Hypothalamus (tissue), 51 donors: ENCODE measurements around the gene RAI14.

Experiments used
- DNase-seq, 51 donors: peaks; one replicate each; lab custom pipeline; 2025; lab: John Stamatoyannopoulos, UW

The RAI14 gene

DNA sequence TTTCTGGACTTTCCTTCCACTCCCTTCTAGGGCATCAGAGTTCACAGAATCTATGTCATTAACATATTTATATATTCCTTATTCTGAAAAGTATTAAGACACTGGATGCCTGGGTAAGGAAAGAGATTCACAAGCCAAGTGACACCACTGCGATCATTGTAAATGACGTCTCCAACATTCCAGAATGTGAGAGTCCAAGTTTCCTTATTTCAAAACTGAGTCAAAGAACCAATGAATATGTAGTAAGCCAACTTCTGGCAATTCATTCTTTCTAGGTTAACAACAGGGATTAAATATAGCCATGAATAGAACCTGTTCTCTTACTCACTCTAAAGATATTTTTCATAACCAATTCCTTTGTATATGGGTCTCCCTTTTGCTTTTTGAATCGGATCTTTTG is 18.1 kb downstream of the RAI14 start:
- no peak for DNase-seq

DNA sequence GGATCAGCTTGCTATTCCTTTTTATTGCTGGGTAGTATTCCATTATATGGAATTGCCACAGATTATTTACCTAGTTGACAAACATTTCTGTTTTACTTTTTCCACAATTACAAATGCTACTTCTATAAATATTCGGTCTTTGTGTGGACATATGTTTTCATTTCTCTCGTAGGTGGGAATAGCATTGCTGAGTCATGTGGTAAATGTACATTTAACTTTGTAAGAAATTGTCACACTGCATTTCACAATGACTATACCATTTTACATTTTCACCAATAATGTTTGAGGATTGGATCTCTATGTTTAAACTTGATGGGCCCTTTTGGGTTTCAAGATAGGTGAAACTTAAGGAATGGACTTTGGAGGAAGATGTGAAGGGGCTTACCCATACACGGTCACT is 19.7 kb downstream of the RAI14 start:
- no peak for DNase-seq

DNA sequence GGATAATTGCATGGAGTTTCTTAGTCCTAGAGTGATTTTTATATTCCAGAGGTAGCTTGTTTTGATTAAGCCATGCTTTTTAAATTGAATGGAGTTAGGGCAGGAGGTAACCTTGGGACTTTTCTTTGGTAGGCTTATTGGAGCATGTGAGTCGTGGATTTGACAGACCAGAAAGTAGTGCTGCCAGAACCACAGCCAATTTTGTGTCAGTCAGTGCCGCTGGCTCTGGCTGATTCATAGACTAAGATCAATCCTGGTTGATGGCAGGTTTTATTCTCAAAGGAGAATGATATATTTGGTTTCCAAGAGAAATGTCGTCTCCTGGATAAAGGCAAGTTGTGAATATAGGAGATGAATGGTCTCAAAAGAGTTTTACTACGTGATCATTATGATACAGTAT is 20.3 kb downstream of the RAI14 start:
- no peak for DNase-seq

DNA sequence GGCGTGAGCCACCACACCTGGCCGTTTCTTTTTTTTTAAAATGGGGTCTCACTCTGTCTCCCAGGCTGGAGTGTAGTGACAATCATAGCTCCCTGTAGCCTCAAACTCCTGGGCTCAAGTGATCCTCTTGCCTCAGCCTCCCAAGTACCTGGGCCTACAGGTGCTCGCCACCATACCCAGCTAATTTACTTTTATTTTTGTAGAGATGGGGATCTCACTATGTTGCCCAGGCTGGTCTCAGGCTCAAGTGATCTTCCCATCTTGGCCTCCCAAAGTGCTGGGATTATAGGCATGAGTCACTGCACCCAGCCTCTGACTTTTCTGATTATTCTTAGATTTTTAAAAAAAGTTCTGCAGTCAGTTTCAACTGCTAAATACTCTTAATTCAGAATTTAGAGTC is 21.3 kb downstream of the RAI14 start:
- DNase-seq: no peak

DNA sequence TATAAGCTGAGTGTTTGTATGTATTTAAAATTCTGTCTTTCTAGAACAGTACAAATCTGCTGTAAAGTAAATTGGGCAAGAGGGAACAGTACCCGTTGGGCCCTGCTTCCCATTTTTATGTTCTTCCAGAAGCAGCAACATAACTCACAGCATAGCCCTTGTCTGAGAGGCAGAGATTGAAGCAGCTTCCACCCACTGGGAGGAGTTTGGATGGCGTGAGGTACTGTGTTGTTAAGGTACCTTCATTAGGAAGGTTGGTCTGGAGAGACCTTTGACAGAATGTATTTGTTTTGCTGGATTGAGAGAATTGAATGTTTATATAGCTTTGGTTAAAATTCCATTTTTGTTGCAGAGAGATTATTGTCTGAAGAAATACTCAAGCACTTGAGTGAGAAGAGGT is 24.8 kb downstream of the RAI14 start:
- no peak for DNase-seq

DNA sequence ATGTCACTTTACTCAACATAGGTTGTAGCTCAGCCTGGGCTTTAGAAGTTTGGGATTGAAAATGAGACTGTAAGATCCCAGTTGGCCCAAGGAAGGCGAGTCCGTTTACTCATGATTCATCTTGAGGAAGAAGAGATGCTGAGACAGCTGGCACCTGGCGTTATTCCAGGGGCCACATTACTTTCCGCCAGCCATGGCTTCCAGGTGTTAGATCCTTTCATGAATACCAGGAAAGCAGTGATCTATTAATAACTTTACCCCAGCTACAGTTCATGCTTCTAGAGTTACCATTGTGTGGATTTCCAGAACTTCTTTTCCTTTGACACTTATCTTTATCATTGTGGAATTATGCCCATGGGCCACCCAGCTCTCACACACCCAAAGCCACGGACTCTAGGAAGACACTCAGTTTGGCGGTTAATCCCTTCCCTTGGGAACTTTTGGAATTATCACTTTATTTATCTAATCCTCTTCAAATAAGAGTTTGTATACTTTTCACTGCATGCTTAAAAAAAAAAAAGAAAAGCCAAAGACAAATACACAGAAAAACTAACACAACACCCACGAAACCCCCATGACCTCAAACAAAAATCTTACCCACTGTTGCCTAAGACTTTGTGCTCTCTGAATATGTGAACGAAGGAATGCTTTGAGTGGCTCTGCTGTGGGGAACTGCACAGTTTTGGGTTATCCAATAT is 26.9 kb downstream of the RAI14 start:
- no peak for DNase-seq

DNA sequence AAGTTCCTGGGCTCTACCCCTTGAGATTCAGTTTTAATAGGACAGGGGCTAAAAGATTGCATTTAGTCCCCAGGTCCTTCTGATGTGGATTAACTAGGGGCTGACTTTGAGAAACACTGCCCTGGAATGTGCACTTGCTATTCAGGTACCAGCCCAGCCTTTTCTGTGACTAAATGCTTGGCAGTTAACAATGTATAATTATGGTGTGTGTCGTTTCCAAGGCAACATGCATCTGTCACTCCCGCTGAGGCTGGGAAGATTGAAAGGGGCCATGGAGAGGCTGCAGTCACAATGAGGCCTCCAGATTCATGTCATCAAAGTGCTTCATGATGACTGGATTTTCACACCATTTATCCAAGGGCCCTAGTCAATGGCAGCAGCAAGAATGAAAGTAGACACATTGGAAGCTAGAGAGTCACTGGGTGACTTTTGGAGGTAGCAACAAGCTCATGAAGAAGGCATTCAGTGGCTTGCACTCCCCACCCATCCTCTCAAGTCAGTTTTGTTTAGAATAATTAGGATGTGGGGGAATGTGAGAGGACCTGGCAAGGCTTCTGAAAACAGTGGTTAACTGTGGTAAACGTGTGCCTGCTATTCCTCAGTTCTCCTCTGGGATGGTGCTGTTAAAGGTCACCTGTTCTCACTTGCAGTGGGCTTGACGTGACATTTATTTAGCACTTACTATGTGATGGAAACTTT is 28.3 kb downstream of the RAI14 start:
- peak in 8 of 51 donors; percentile 1 to 27 (median 10) for DNase-seq

DNA sequence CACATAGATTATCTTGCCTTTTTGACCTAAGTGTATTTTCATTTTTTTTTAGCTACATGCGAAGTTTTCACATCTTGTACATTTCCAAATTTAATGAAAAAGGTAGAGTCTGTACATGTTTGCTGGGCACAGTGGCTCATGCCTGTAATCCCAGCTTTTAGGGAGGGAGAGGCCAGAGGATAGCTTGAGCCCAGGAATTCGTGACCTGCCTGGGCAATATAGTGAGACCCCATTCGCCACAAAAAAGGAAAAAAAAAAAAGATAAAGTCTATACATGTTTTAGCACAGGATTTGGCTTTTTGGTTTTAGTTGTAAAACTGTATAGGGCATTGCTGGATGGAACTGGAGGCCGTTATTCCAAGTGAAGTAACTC is 28.8 kb downstream of the RAI14 start:
- DNase-seq: no peak

DNA sequence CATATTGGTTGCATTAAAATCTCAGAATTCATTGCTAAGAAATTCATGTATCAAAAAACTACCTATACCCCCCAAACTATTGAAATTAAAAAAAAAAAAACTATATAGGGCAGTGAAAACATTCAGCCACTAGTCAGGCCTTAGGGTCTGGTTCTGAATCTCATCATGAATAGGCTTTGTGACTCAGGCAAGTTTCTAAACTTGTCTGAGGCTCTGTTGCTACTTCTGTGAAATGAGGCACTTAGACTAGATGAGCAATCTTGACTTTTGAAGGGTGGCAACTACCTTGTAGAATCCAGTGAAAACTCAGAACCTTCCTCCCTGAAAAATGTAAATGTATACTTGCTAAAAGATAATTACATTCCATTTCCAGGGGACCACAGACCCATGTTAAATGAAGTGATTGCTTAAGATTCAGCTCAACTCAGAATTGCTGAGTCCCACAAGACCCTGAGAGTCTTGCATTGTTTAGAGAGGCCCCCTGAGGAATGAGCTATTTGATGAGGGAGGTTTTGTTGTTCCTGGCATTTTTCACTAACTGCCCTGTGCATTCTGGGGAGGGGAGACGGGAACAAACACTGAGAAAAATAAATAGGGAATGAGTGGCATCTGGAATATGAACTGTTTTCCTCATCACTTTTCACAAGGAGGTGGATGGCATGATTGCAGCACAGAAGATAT is 29.5 kb downstream of the RAI14 start:
- no peak for DNase-seq

DNA sequence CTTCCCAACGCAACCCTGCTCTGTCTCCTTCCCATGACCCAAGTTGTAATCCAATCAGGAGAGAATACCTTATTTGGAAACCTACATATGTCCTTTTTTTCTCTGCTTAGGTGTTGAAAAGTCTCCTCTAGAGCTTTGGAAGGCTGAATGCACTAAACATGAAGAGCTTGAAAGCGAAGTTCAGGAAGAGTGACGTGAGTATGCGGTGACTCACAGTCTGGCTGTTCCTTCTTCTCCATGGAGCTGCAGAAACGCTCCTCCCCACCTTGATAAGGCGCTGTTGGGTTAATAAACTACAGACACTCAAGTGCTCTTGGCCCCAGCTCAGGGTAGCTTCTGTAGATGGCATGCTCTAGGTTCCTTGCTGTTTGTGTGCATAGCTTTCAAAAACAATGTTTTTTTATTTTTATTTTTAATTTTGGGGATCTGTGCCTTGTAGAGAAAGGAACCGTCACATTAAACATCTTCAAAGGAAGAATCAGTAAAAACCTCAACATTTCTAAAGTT is 30.7 kb downstream of the RAI14 start:
- peak in 1 of 51 donors; percentile 25 for DNase-seq

DNA sequence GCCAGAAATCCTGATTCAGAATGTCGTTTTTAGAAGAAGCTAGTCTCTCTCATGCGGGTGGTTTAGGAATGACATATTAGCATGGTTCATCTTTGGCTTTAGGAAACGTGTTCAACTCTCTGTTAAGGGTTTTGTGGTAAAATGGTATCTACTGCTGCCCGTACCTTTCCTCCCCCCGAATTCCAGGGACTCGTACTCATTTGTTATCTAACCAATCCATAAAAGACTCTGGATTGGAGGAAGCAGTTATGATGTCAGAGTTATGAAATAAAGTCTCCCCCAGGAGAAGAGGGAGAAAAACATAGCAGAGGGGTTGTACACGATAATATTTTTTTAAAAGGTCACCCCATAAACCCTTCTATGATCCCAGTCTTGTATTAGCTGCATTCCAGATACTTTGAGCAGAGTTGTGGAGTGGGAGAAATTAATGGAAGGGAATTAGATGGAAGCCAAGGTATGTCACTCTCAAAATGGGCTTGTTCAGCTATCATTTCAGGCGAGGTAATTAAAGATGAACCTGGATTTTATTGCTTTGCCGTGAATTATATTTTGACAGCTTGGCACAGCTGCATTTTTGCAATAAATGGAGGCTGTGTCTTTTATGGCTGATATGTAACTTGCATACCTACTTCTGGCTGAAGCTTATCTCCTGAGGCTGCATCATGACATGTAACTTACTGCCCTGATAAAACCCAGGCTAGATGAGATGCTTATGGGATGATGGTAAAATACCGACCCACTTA is 31.3 kb downstream of the RAI14 start:
- no peak for DNase-seq

DNA sequence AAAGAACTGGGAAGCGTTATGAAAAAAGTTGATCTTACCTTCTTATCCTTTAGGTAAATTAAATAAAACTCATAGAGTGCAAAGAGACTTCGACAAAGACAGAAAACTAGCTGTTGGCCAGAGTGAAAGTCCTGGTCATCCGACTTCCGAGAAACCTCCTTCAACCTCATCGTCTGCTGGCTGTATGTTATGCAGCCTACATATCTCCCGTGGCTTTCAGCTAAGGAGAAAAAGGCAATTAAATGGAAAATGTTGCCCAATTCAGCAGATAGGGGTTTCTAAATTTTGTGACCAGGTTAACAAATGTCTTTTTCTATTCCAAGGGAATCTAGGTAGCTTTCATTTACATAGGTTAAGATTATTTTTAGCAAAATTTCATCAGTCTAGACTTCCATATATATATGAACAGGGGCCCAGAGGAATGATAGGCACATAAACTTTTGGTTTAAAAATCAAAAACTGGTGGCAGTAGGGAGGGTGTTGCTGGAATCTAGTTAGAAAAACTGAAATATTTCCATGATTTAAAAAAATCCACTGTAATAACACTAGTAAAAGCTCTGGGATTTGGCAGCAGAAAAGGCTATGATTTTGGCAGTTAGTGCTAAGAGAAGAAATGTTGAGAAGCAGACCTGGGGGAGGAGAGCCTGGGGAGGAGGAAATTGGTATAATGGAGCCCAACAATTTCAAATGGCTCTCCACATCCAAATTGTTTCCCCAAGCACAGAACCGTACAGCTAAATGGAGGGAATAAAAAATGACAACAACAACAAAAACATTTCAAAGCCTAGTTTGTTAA is 32.1 kb downstream of the RAI14 start:
- no peak for DNase-seq

DNA sequence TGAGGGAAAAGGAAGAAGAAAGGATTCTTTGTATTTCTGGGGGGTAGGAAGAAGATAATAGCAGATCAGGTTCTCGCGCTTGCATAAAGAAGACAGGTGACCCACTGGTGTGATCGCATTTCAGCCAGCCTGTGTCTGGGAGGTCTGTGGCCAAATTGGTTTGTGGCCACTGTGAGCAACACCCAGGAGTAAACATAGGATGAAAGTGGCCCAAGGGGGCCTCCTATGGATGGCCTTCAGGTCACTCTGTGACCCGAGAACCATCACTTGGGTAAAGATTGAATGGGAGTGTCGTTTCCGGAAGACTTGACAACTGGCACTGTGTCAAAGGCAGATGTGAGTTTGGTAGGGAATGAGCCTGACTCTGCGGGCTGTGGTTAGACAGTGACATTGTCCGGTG is 34.2 kb downstream of the RAI14 start:
- DNase-seq: no peak

DNA sequence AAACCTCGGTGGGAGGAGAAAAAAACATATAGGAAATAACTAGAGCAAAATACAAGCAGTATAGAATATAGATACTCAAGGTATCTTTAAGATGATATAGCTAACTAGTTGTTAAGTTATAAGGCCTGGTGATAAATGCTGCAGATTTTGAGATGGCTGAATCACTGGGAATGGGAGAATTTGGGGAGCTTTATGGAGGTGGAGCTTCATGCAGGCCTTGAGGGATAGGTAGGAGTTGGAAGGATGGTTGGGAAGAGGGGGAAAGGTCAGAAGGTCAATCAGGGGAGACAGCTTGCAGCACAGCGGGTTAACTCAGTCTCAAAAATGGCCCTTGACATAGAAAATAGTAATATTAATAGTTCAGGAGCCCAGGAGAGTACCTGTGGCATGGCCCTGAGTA is 34.8 kb downstream of the RAI14 start:
- DNase-seq: no peak

DNA sequence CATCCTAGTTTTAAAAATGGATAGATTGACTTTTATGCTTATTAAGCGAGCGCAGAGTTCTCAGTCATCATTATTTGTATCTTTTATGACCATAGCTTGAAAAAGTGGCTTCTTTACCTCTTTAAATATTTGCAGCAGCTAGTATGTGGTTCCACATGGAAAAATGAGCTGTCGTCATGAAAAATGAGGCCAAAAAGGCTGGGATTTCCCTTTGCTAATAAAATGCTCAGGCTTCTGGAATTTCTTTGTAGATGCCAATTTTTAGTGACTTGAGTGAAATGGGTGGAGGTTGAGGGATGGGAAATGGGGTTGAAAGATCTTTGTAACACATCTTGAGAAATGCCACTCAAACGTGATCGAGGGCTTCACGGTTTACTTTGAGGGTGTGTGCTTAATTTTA is 35.2 kb downstream of the RAI14 start:
- no peak for DNase-seq

DNA sequence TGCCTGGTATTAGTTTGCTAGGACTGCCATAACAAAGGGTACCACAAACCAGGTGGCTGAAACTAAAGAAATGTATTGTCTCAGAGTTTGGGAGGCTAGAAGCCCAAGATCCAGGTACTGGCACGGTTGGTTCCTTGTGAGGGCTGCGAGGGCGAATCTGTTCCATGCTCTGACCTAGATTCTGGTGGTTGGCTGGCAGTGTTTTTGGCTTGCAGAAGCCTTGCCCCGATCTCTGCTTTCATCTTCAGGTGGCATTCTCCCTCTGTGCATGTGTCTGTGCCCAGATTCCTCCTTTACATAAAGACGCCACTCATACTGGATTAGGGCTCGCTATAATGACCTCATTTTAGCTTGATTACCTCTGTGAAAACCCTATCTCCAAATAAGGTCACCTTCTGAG is 36.7 kb downstream of the RAI14 start:
- no peak for DNase-seq

DNA sequence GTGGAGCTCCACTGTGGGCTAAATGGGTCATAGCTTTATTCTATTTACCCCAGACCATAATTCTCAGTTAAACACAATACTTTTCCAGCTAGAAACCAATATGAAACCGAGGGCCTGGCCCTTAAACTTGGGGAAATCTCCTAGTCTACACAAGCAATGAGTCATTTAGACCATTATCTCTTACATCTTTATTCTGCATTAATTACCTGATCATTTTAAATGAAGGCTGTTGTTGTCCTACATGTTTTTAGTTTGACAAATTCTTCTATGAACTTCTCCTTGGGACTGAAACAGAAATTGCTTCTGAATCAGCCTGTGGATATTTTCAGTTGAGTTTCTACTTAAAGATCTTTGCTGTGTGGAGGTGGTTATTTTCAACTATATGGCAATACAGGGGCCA is 37.9 kb downstream of the RAI14 start:
- DNase-seq: no peak

DNA sequence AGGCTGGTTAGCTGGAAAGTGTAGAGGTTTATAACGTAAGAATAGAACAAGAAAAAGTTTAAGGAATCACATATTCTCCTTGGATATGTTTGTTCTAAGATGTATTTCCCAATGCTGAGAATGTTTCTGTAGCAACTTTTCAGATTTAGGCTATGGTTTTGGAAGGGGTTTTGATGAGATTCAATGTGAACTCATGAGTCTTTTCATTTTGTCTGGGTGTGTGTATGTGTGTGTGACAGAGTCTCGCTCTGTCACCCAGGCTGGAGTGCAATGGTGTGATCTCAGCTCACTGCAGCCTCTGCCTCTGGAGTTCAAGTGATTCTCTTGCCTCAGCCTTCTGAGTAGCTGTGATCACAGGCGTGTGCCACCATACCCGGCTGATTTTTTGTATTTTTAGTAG is 38.6 kb downstream of the RAI14 start:
- no peak for DNase-seq

DNA sequence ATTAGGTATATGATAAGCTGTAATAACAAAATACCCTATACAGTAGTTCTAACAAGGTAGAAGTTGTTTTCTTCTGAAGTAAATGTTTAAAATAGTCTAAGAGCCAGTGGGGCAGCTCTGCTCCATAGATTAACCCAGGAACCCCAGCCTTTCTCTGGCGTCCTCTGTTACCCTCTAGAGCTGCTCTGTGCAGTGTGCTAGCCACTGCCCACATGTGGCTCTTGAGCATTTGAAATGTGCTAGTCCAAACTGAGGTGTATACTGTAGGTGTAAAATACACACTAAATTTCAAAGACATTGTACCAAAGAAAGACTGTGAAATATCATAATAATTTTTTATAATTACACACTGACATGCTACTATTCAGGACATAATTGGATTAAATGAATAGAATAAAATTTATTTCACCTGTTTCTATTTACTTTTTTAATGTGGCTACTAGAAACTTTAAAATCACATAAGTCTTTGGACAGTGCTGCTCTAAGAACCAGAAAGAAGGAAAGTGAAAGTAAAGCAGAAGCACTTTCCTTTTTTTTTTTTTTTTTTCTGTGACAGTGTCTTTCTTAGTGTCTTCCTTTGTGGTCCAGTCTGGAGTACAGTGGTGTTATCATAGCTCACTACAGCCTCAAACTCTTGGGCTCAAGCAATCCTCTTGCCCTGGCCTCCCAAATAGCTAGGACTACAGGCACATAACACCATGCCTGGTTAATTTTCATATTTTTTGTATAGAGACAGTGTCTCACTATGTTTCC is 39.3 kb downstream of the RAI14 start:
- DNase-seq: no peak
